HEK293 (cell line): ENCODE results near the gene HOXC10.

Source experiments
- KLF7 ChIP-seq: fragments of 450-650 bp; formaldehyde crosslinking; IDR thresholded peaks from 2 replicates; pipeline ENCODE4 v1.5.1; 2016; ENCODE audit warnings: missing biosample characterization, missing genetic modification characterization, borderline replicate concordance
- PATZ1 ChIP-seq: fragments of 450-650 bp; formaldehyde crosslinking; IDR thresholded peaks from 2 replicates; pipeline ENCODE4 v1.5.1; 2016; ENCODE audit warnings: missing biosample characterization, missing genetic modification characterization
- PRDM2 ChIP-seq: fragments of 450-650 bp; formaldehyde crosslinking; IDR thresholded peaks from 2 replicates; pipeline ENCODE4 v1.5.1; 2016; ENCODE audit warnings: missing biosample characterization, missing genetic modification characterization, borderline replicate concordance
- RBAK ChIP-seq: fragments of 450-650 bp; formaldehyde crosslinking; IDR thresholded peaks from 2 replicates; pipeline ENCODE4 v1.5.1; 2016; ENCODE audit warnings: missing biosample characterization, missing genetic modification characterization
- SP3 ChIP-seq: fragments of 450-650 bp; formaldehyde crosslinking; IDR thresholded peaks from 2 replicates; pipeline ENCODE4 v1.5.1; 2016; ENCODE audit warnings: missing biosample characterization, missing genetic modification characterization
- ZBTB48 ChIP-seq: fragments of 450-650 bp; formaldehyde crosslinking; IDR thresholded peaks from 2 replicates; pipeline ENCODE4 v1.5.1; 2016; ENCODE audit warnings: missing biosample characterization, missing genetic modification characterization
- ZBTB6 ChIP-seq: fragments of 450-650 bp; formaldehyde crosslinking; IDR thresholded peaks from 2 replicates; pipeline ENCODE4 v1.5.1; 2017; ENCODE audit warnings: missing biosample characterization, missing genetic modification characterization
- ZNF138 ChIP-seq: fragments of 450-650 bp; formaldehyde crosslinking; IDR thresholded peaks from 2 replicates; pipeline ENCODE4 v1.5.1; 2016; ENCODE audit warnings: missing biosample characterization, missing genetic modification characterization, borderline replicate concordance
- ZNF18 ChIP-seq: fragments of 450-650 bp; formaldehyde crosslinking; IDR thresholded peaks from 2 replicates; pipeline ENCODE4 v1.5.1; 2016; ENCODE audit warnings: missing biosample characterization, missing genetic modification characterization
- ZNF366 ChIP-seq: fragments of 450-650 bp; formaldehyde crosslinking; conservative IDR thresholded peaks from 2 replicates; pipeline ENCODE4 v1.5.1; 2016; ENCODE audit warnings: missing biosample characterization, missing genetic modification characterization
- ZNF394 ChIP-seq: fragments of 450-650 bp; formaldehyde crosslinking; IDR thresholded peaks from 2 replicates; pipeline ENCODE4 v1.5.1; 2016; ENCODE audit warnings: missing biosample characterization, missing genetic modification characterization, mild to moderate bottlenecking, moderate library complexity, borderline replicate concordance
- ZNF423 ChIP-seq: fragments of 450-650 bp; formaldehyde crosslinking; IDR thresholded peaks from 2 replicates; pipeline ENCODE4 v1.5.1; 2016; ENCODE audit warnings: missing biosample characterization, missing genetic modification characterization
- ZNF449 ChIP-seq: fragments of 450-650 bp; formaldehyde crosslinking; IDR thresholded peaks from 2 replicates; pipeline ENCODE4 v1.5.1; 2017; ENCODE audit warnings: missing biosample characterization, mild to moderate bottlenecking, missing genetic modification characterization, moderate library complexity
- ZNF610 ChIP-seq: fragments of 450-650 bp; formaldehyde crosslinking; IDR thresholded peaks from 2 replicates; pipeline ENCODE4 v1.5.1; 2016; ENCODE audit warnings: missing biosample characterization, missing genetic modification characterization, borderline replicate concordance
- ZNF776 ChIP-seq: fragments of 450-650 bp; formaldehyde crosslinking; IDR thresholded peaks from 2 replicates; pipeline ENCODE4 v1.5.0; 2017; ENCODE audit warnings: missing biosample characterization, missing genetic modification characterization, borderline replicate concordance
- ZNF843 ChIP-seq: fragments of 450-650 bp; formaldehyde crosslinking; IDR thresholded peaks from 2 replicates; pipeline ENCODE4 v1.5.1; 2016; ENCODE audit warnings: missing biosample characterization, missing genetic modification characterization
- ZSCAN18 ChIP-seq: fragments of 450-650 bp; formaldehyde crosslinking; IDR thresholded peaks from 2 replicates; pipeline ENCODE4 v1.5.1; 2016; ENCODE audit warnings: missing biosample characterization, missing genetic modification characterization
- ZSCAN30 ChIP-seq: fragments of 450-650 bp; IDR thresholded peaks from 2 replicates; pipeline ENCODE4 v1.5.1; 2018; ENCODE audit warnings: missing biosample characterization, mild to moderate bottlenecking, missing genetic modification characterization, moderate library complexity
- ZSCAN4 ChIP-seq: fragments of 450-650 bp; formaldehyde crosslinking; IDR thresholded peaks from 2 replicates; pipeline ENCODE4 v1.5.1; 2017; ENCODE audit warnings: missing biosample characterization, missing genetic modification characterization
- ZXDB ChIP-seq: fragments of 450-650 bp; formaldehyde crosslinking; IDR thresholded peaks from 2 replicates; pipeline ENCODE4 v1.5.1; 2016; ENCODE audit warnings: missing biosample characterization, missing genetic modification characterization

HOXC10 gene

GRCh38 chr12:53938326-53939140 is 46.4 kb upstream of the HOXC10 start, which contains the start of gene HOXC13 (continued):
- TF ChIP-seq PRDM2 (tag by site-specific recombination): no peak
- TF ChIP-seq ZNF394 (tag by site-specific recombination): peak; percentile 61
- peak; percentile 23; the same call in 1 of the 2 replicates for TF ChIP-seq ZBTB48 (tag by site-specific recombination)
- TF ChIP-seq PATZ1 (tag by site-specific recombination): peak; percentile 99
- TF ChIP-seq ZNF843: no peak
- no peak for TF ChIP-seq ZNF18
- TF ChIP-seq ZNF776 (tag by site-specific recombination): no peak
- peak; percentile 67; the same call in 1 of the 2 replicates for TF ChIP-seq ZNF610 (tag by site-specific recombination)
- peak; percentile 83; the same call in 1 of the 2 replicates for TF ChIP-seq ZSCAN30 (tag by site-specific recombination)
- TF ChIP-seq ZNF138 (tag by site-specific recombination): no peak
- no peak for TF ChIP-seq ZNF449 (tag by site-specific recombination)
- TF ChIP-seq ZNF366 (tag by site-specific recombination): peak; percentile 97
- peak; percentile 17; the same call in 1 of the 2 replicates for TF ChIP-seq ZSCAN4 (tag by site-specific recombination)
- TF ChIP-seq SP3 (tag by site-specific recombination): peak; percentile 98
- TF ChIP-seq KLF7: peak; percentile 85; the same call in 1 of the 2 replicates
- TF ChIP-seq RBAK (tag by site-specific recombination): no peak
- peak; percentile 71; the same call in 1 of the 2 replicates for TF ChIP-seq ZXDB (tag by site-specific recombination)
- TF ChIP-seq ZSCAN18: no peak
- TF ChIP-seq ZNF423 (tag by site-specific recombination): peak; percentile 54; the same call in 1 of the 2 replicates
- no peak for TF ChIP-seq ZBTB6 (tag by site-specific recombination)
